Measurements from ENCODE around the gene CCDC78.

- TF ChIP-seq RAD21 (conservative IDR thresholded peaks at IDR 0.05), result no peak
- TF ChIP-seq, protein P1, sequence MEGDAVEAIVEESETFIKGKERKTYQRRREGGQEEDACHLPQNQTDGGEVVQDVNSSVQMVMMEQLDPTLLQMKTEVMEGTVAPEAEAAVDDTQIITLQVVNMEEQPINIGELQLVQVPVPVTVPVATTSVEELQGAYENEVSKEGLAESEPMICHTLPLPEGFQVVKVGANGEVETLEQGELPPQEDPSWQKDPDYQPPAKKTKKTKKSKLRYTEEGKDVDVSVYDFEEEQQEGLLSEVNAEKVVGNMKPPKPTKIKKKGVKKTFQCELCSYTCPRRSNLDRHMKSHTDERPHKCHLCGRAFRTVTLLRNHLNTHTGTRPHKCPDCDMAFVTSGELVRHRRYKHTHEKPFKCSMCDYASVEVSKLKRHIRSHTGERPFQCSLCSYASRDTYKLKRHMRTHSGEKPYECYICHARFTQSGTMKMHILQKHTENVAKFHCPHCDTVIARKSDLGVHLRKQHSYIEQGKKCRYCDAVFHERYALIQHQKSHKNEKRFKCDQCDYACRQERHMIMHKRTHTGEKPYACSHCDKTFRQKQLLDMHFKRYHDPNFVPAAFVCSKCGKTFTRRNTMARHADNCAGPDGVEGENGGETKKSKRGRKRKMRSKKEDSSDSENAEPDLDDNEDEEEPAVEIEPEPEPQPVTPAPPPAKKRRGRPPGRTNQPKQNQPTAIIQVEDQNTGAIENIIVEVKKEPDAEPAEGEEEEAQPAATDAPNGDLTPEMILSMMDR (IDR thresholded peaks at IDR 0.05; ENCODE audit: poor library complexity, severe bottlenecking), result no peak
Measured at GRCh38 chr16:736936-737481, 10.8 kb upstream of the CCDC78 start.

All from neural cell (in vitro differentiated cells).